Jurkat, Clone E6-1 (cell line): ENCODE data around the gene VWA8.

Experiments
- DNase-seq: peaks from one replicate; pipeline ENCODE4 v3.0.0-alpha.2; 2011; ENCODE audit warnings: low read depth, low spot score
- H3K4me3 ChIP-seq: 2 replicates; pipeline ENCODE4 v1.5.1; 2011; ENCODE audit warnings: mild to moderate bottlenecking, low read length, control low read depth, moderate library complexity

Gene VWA8

DNA sequence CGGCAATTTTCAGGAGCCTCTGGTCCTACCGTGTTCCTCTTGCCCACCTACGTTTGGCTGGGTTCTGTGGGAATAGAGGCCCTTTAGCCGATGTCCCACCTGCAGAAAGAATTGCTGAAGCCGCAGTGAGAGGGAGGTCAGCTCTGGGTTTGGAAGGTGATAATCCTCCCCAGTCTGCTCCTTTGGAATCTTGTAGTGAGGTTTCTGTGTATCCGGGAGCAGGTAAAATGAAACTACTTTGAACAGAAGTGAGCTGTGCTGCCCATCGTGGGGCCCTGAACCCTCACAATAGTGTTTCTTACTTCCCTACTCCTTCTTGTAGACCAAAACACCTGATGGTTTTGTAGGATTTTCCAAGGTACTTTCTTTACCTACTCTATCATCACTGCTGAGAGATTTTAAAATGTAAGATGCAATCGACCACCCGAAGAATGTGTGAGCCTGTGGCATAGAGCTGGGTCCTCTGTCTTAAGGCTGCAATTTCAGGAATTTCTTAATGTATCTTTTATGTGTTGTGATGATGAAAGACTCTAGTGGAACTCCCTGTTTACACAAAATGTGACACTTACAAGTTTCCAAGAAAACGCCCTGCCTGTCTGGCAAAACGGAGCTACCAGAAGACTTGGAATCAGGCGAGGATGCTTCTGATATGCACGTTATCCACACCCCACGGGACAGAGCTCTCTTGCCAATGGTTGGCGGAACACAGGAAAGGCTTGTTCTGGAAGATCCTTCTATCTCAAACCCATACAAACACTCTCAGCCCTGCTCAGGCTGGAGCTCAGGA lies 427.4 kb downstream of the VWA8 start:
- DNase-seq = no peak
- H3K4me3 ChIP-seq = no peak overlapping the region

DNA sequence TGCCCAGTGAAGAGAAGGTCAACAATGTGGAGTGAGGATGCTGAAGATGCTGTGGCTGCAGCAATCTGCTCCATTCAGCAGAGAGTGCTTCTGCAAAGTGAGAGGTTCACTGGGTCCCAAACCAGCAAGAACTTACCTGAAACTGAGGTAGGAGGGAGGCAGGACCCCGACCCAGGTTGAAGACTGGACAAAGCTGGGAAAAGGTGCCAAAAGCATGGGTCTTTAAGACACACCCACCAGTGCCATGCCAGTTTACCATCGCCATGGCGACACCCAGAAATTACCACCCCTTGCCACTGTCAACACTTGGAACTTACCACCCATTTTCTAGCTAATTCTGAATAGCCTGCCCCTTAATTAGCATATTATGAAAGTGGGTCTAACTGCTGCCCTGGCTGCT lies 432.9 kb downstream of the VWA8 start:
- DNase-seq = no peak
- no peak overlapping the region for H3K4me3 ChIP-seq

DNA sequence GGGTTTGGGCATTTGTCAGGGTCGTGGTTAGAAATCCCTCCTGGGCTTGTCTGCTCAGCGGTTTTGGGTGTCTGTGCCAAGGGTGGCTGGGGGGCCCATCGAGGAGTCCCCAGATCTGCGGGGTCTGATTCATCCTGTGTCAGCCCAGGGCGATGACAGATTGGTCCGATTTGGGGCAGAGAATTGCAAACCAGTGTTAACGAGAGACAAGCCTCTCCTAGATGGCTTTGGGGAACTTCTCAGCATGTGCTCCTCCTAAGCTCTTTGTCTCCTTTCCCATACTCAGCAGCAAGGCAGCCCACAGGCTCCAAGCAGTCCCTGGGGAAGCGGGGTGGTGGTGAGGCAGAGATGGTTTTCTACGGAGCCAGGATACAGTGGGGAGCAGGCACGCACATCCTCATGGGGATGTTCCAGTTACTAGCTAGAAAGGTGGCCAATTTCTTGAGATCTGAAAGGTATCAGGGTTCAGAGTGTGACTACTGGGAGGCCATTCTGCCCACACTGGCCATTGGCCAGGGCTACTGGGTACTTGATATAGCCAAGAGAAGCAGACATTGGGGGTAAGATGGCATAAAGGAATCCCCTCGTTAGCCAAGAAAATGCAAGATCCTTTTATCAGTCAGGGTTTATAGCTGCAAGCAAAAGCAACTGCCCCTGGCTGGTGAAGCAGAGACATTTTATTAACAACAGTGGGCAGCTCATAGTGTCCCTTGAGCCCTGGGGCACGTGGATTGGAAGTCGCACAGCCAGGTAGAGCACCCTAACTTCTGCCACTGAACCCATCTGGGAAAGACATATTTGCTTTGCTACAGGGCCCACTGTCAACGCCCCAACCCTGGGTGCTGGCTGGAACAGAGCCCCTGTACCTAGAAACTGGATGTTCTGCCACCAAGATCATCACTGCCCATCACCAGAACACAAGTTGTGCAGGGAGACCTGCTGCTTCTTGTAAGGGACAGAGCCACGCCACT lies 440.0 kb downstream of the VWA8 start:
- no peak for DNase-seq
- H3K4me3 ChIP-seq = no peak overlapping the region

DNA sequence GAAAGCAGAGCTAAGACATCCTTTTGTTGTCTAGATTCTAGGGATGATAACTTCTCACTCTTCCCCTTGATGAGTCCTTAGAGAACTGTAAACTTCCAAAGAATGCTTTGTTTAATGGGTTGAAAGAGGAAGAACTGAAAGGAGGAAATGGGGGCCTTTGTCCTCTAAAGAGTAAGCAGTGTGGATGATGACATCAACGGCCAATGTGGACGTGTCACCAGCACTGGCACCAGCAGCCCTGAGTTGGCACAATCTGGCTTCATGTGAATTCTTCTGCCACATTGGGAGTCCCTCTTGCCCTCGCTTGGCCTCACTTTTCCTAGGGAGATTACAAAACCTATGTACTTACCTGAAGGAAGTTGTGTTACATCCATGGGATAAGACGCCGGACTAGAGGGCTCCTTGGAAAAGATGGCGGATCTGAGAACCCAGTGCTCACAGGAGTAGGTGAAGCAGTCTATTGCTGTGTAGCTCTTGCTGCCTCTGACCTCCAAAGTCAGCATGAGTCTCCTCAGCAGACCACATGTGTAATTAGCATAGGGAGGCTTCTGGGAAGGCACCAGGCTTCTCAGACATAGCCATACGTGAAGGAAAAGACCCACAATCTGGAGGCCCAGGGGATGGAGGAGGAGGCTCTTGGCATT lies 440.8 kb downstream of the VWA8 start:
- no peak overlapping the region for H3K4me3 ChIP-seq
- no peak for DNase-seq
